Activated naive CD4-positive, alpha-beta T cell treated with anti-CD3 and anti-CD28 coated beads, Interleukin-2, amount 50 U/mL, for 72 hours (primary cell): ENCODE measurements around the gene BORA. TPM values are rescaled to one million over a fixed set of nuclear protein-coding genes. Genes with fewer than 3 reads are reported as not detected.
A peak's percentile ranks its signal among the peaks of the same experiment; 100 is the strongest.
"Not testable (repeated sequence)": the region's sequence is repeated elsewhere in the genome, so short reads cannot be mapped to it uniquely, and the experiment has no call there.

Experiments
- ATAC-seq, 2 donors: fragments of 150-1000 bp; cut with Tn5 transposase; 2 replicates each; pipeline ENCODE4 v1.10.0; 2021; ENCODE audit warnings: mild to moderate bottlenecking in 2 of 2, moderate library complexity in 2 of 2
- DNase-seq, 2 donors: peaks; one replicate each; pipeline ENCODE4 v3.0.0; 2021 to 2022; ENCODE audit warnings: low spot score in 2 of 2
- H3K27ac Mint-ChIP-seq, 2 donors: one replicate each; pipeline ENCODE4 v1.8.0; 2022; ENCODE audit warnings: mild to moderate bottlenecking in 2 of 2, mixed read lengths in 2 of 2
- H3K36me3 Mint-ChIP-seq, 2 donors: one replicate each; pipeline ENCODE4 v1.8.0; 2022; ENCODE audit warnings: mixed read lengths in 2 of 2
- H3K9me3 Mint-ChIP-seq, 2 donors: one replicate each; pipeline ENCODE4 v1.8.0; 2022; ENCODE audit warnings: mixed read lengths in 2 of 2
- total RNA-seq, 2 donors: library from RNA; stranded (reverse); gene quantifications; one replicate each; pipeline ENCODE4 v1.2.3, GENCODE V29; 2022

Gene BORA
- total RNA-seq, result 10 to 100 TPM; 23.7 to 25.9 TPM

DNA sequence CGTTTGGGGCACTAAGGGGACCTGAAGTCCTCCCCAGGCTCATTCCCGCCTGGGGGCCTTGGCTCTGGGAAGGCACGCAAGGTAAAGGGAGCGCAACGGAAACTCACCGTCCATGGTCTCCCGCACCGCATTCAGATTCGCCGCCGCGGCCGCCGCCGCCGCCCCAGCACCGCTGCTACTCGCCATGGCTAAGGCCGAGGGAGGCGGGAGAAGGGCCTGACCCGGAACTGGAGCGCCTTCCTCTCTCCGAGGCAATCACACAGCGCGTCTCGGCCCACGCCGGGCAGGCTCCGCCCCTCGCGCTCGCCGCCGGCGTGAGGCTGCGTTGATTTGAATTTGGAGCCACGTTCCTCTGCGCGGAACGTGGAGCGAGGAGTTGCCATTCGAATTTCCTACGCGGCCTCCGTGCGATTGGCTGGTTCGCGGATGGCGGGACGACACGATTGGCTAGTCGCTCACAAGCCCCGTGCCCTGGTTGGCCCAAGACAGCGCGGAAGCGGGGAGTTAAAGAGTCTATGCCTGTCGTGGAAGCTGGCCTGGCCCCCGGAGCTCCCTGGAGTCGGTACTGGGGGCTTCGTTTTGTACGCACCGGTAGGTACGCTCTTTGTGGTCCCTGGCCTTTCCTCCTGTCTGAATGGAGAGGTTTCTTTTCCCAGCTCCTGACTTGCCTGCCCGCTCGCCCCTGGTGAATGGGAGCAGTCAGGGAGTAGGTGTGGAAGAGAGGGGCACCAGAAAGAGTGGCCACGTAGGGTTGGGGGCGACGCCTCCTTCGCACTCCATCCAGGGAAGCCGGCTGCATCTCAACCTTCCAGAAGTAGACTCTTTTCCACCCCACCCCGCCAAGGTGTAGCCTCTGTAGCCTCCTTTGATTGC lies at the start of gene BORA, which contains the start of gene MZT1:
Gene BORA (plus strand): TSS at position 507 of the 873 bp plus-strand sequence. CDS start 1,018 bp downstream, outside the sequence.
Gene MZT1 (minus strand): TSS at position 213 of the 873 bp plus-strand sequence. CDS start 27 bp downstream, at position 186.
- peak; percentile 91 to 96 for DNase-seq
- Mint-ChIP-seq H3K9me3 (peaks cover 0 to 6% of the 10 kb centered on the region in 2 donors), H3K27ac (peak within 1 kb of the TSS; percentile 94 to 97), H3K36me3 (peaks cover 44 to 55% of the 10 kb centered on the region in 2 donors)
- peak; percentile 95 for ATAC-seq

DNA sequence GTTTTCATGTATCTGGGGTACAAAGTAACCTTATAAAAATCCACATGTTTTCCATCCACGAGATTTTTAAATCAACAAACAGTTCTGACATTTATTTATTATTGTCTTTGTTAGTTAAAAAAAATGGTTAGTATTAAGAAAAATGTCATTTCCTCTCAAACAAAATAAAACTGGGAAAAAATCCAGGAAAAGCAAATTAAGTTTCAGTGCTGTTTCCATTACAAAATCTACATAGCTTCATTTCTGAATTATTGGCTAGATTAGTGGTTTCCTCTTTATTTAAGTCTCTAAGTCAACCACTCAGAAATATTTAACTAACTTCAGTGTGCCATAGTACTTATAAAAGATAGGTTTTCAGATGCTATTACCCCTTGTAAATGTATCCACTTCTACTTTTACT lies 49.4 kb upstream of the BORA start:
- Mint-ChIP-seq H3K27ac (no peak overlapping the region), H3K9me3 (peaks cover 0 to 4% of the 10 kb centered on the region in 2 donors), H3K36me3 (no peaks in the 10 kb centered on the region)
- no peak for DNase-seq
- no peak for ATAC-seq

DNA sequence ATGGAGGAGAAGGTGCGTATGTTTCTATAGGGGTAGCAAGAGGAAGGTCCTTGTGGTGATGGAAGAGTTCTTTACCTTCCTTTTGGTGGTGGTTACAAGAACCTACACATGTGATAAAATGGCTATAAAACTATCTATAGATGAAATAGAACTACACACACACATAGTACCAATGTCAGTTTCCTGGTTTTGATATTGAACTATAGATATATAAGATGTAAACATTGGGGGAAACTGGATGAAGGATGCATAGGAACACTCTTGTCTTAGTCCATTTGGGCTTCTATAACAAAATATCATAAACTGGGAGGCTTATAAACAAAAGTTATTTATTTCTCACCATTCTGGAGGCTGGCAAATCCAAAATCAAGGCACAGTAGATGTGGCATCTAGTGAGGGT lies 47.4 kb upstream of the BORA start:
- DNase-seq (no peak), ATAC-seq (no peak)
- Mint-ChIP-seq H3K9me3 (no peaks in the 10 kb centered on the region), H3K36me3 (no peaks in the 10 kb centered on the region), H3K27ac (no peak overlapping the region)

DNA sequence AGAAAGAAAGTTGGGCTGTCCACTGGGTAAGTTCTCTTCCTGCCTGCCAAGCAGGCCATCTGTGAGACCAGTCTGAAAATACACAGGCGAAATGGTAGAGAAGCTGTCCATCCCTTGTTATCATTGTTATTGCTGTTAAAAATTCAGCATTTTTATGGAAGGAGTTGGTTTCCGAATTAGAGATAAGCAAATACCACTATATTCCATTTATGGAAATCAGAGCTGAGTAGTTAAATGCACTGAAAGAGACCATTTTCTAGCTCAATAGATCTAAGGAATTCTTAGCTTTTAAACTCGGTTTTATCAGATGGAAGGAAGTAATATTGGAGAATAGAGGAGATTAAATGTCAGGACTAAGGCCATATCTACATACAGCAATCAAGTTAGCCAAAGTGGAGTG lies 41.0 kb upstream of the BORA start:
- no peak for ATAC-seq
- H3K36me3 Mint-ChIP-seq, result peaks cover 0 to 10% of the 10 kb centered on the region in 2 donors
- peaks cover 0 to 7% of the 10 kb centered on the region in 2 donors for H3K9me3 Mint-ChIP-seq
- DNase-seq, result no peak
- H3K27ac Mint-ChIP-seq, result no peak overlapping the region

- H3K36me3 Mint-ChIP-seq, result peaks cover 0 to 10% of the 10 kb centered on the region in 2 donors
- ATAC-seq, result no peak
- no peak overlapping the region for H3K27ac Mint-ChIP-seq
- no peak for DNase-seq
- H3K9me3 Mint-ChIP-seq, result peaks cover 0 to 7% of the 10 kb centered on the region in 2 donors
Measured at GRCh38 chr13:72689181-72689696, 38.5 kb upstream of the BORA start.

- peaks cover 0 to 10% of the 10 kb centered on the region in 2 donors for H3K36me3 Mint-ChIP-seq
- H3K9me3 Mint-ChIP-seq, result peaks cover 0 to 7% of the 10 kb centered on the region in 2 donors
- ATAC-seq (no peak), DNase-seq (no peak)
- H3K27ac Mint-ChIP-seq, result no peak overlapping the region
Measured at GRCh38 chr13:72692884-72693514, 34.7 kb upstream of the BORA start.

DNA sequence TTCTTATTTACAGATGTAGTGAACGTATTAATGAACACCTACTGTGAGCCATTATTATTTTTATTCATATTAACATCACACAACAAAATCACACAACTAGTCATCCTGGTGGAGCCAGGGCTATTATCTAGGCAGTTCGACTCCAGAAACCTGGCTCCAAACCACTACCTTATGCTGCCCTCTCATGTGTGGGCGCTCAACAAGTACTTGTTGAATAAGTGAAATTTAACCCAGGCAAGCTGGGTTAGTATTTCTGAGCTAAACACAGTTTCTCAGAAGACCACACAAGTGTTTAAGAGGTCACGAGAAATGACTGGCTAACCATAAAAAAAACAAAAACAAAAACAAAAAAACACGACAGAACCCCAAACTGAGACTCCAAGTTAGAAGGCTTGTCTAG lies 33.9 kb upstream of the BORA start:
- no peak overlapping the region for H3K27ac Mint-ChIP-seq
- ATAC-seq, result no peak
- DNase-seq, result no peak
- peaks cover 0 to 10% of the 10 kb centered on the region in 2 donors for H3K36me3 Mint-ChIP-seq
- peaks cover 0 to 7% of the 10 kb centered on the region in 2 donors for H3K9me3 Mint-ChIP-seq

DNA sequence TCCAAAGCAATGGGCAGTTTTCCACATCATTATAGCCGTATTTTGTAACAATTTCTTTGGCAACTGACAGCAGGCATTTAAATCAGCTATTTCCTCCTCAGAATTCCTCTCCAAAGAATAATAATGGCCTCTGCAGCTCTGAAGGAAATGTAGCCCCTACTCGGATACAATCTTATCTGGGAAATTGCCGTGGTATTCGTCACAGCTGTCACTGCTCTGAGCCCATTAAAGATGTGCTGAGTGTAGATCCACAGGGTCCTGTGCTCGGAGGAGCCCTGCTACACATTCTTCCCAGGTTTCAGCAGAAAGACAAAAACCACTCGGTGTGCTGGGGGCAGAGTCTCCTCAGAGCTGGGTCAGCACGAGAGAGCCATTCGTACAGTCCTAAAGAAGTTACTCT lies 33.4 kb upstream of the BORA start:
- no peak for ATAC-seq
- peaks cover 0 to 10% of the 10 kb centered on the region in 2 donors for H3K36me3 Mint-ChIP-seq
- DNase-seq, result no peak
- no peak overlapping the region for H3K27ac Mint-ChIP-seq
- peaks cover 0 to 7% of the 10 kb centered on the region in 2 donors for H3K9me3 Mint-ChIP-seq

- ATAC-seq, result no peak
Measured at GRCh38 chr13:72696579-72696978, 31.1 kb upstream of the BORA start.

DNA sequence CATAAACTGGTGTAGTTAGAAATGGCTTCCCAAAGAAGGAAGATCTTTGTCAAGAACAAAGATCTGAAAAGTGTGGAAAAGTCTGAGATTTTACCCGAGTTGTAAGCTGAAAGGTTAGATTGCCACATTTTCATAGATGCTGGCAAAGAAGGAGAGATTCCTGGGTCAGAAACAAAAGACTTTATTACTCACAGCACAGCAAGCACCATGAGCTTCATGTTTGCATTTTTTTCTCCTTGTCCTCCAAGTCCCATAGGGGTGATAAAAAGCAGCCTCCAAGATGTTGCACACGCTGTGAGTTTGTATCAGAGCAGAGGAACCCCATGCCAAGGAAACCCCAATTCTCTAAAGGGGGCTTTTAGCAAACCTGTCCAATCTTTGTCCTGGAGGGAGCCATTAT lies 29.6 kb upstream of the BORA start:
- no peak overlapping the region for H3K27ac Mint-ChIP-seq
- no peak for DNase-seq
- no peaks in the 10 kb centered on the region for H3K9me3 Mint-ChIP-seq
- H3K36me3 Mint-ChIP-seq, result no peaks in the 10 kb centered on the region
- ATAC-seq, result no peak

More at GRCh38 chr13:72696579-72696978, 31.1 kb upstream of the BORA start:
- Mint-ChIP-seq H3K27ac (no peak overlapping the region), H3K9me3 (no peaks in the 10 kb centered on the region), H3K36me3 (no peaks in the 10 kb centered on the region)
- DNase-seq, result no peak

DNA sequence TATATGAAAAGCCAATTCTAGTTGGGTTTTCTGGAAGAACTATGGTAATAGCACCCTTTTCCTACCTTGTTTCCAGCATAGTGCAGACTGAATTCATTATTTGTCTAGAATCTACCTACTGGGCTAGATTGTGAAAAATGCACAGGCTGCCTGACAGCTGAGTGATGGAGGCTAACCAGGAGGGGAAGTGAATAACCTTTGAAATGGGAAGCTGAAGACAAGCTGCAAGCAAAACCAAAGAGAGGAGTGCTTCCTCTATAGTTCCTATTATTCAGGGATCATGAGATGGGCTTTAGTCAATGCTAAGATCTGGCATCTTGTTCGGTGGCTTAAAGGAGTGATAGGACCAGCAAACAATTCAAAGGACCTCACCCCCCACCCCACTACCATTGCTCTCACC lies 27.2 kb upstream of the BORA start:
- Mint-ChIP-seq H3K36me3 (peaks cover 2 to 3% of the 10 kb centered on the region in 2 donors), H3K27ac (no peak overlapping the region), H3K9me3 (no peaks in the 10 kb centered on the region)
- no peak for DNase-seq
- no peak for ATAC-seq

DNA sequence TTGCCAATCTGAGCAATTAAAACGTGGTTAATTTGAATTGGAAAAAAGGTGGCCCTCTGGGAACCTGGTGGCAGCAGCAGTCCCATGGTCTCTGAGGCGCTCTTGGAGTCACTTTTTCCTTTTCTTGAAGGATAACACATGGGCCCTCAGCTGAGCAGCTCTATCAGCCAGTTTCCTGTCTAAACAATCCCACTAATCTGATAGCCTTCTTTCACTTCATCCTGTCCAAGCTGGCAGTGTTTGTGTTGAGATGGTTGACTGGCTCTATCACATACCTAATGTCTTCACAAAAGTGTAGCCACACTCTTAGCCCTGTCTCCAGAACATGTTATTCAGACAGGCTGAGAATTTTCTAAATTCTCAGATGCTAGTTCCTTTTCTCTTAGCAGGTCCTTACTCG lies 10.9 kb upstream of the BORA start:
- H3K9me3 Mint-ChIP-seq, result peaks cover 11 to 19% of the 10 kb centered on the region in 2 donors
- no peak overlapping the region for H3K27ac Mint-ChIP-seq
- ATAC-seq (no peak), DNase-seq (no peak)
- H3K36me3 Mint-ChIP-seq, result peaks cover 63 to 83% of the 10 kb centered on the region in 2 donors

DNA sequence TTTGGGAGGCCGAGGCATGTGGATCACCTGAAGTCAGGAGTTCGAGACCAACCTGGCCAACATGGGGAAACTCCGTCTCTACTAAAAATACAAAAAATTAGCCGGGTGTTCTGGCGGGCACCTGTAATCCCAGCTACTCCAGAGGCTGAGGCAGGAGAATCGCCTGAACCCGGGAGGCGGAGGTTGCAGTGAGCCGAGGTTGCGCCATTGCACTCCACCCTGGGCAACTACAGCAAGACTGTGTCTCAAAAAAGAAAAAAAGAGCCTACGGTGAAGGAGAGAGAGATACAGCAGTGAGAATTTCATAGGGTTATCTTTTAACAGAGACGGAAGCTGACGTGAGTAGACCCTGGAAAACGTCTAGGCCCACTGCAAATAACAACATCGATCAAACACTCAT lies 1.5 kb upstream of the BORA start:
- Mint-ChIP-seq H3K27ac (peak overlapping the region; percentile 94 to 97), H3K36me3 (peaks cover 52 to 57% of the 10 kb centered on the region in 2 donors)
- H3K9me3 Mint-ChIP-seq, DNase-seq, ATAC-seq: not testable (repeated sequence)

GRCh38 chr13:72726726-72727416 lies 852 bp upstream of the BORA start:
- H3K36me3 Mint-ChIP-seq, result peaks cover 45 to 57% of the 10 kb centered on the region in 2 donors
- DNase-seq, result peak in 1 of 2 donors; percentile 49
- peaks cover 0 to 9% of the 10 kb centered on the region in 2 donors for H3K9me3 Mint-ChIP-seq
- peak; percentile 36 to 47 for ATAC-seq
- peak overlapping the region; percentile 94 to 97 for H3K27ac Mint-ChIP-seq

DNA sequence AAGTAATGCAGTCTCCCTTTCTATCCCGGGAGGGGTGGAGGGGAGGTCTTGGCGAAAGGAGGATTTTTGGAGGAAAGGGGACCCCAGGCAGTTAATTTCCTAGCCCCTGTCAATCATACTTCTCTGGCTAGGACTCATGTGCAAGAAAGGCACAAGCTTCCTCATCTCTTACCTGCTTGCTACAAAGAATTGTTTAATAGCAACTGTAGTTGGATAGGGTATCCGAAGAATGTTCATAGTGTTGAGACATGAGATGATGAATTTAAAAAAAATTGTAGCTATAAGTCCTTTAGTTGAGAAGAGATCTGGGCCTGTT lies 525 bp downstream of the BORA start:
- no peak for ATAC-seq
- Mint-ChIP-seq H3K9me3 (no peaks in the 10 kb centered on the region), H3K36me3 (peaks cover 41 to 53% of the 10 kb centered on the region in 2 donors), H3K27ac (peak overlapping the region; percentile 94 to 97)
- DNase-seq, result no peak

- peaks cover 11 to 38% of the 10 kb centered on the region in 2 donors for H3K36me3 Mint-ChIP-seq
- H3K9me3 Mint-ChIP-seq, result no peaks in the 10 kb centered on the region
- ATAC-seq, result no peak
- DNase-seq, result no peak
- H3K27ac Mint-ChIP-seq, result no peak overlapping the region
Measured at GRCh38 chr13:72737033-72737432, 9.3 kb downstream of the BORA start.

- Mint-ChIP-seq H3K36me3 (peaks cover 4 to 24% of the 10 kb centered on the region in 2 donors), H3K9me3 (no peaks in the 10 kb centered on the region), H3K27ac (no peak overlapping the region)
- DNase-seq (no peak), ATAC-seq (no peak)
Measured at GRCh38 chr13:72740015-72740414, 12.3 kb downstream of the BORA start.
